GM19438 (cell line): ENCODE measurements around the gene CLECL1.
"Not testable (repeated sequence)": the region's sequence is repeated elsewhere in the genome, so short reads cannot be mapped to it uniquely, and the experiment has no call there.

Experiments used
- ATAC-seq: cut with Tn5 transposase; IDR thresholded peaks from one replicate; pipeline ENCODE4 v1.9.1; 2021; ENCODE audit warnings: low read depth; ENCODE audit not compliant: unreplicated experiment

The CLECL1 gene

GRCh38 chr12:9699269-9699897, 33.5 kb downstream of the CLECL1 start:
- ATAC-seq: no peak

- no peak for ATAC-seq
Observed at GRCh38 chr12:9698681-9699080, 34.2 kb downstream of the CLECL1 start.

- ATAC-seq: no peak
Observed at GRCh38 chr12:9697619-9698018, 35.3 kb downstream of the CLECL1 start.

DNA sequence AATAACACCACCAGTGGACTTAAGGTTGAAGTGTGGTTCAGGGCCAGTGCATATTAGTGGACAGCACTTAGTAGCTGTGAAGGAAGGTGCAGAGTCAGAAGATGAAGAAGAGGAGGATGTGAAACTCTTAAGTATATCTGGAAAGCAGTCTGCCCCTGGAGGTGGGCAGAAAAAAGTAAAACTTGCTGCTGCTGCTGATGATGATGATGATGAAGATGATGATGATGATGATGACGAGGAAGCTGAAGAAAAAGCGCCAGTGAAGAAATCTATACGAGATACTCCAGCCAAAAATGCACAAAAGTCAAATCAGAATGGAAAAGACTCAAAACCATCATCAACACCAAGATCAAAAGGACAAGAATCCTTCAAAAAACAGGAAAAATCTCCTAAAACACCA, 37.2 kb downstream of the CLECL1 start:
- not testable (repeated sequence) for ATAC-seq

- ATAC-seq: not testable (repeated sequence)
Observed at GRCh38 chr12:9695150-9695549, 37.7 kb downstream of the CLECL1 start.

DNA sequence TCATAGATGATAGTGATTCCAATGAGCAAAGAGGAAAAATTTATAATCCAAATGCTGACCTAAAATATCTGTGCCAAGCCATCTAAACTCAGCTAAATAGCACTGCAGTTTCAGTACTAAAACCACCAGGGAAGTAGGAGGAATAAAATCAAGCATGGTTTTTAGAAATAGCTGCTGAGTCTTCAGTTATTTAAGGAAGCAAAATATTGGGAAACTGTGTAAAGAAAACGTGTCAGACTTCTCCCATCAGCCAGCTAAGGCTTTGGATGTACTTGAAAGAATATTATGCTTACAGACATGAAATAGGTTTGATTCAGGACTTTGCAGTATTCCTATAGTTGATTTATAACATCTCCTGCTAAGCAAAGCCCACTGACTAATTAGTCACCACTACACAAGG, 38.7 kb downstream of the CLECL1 start:
- no peak for ATAC-seq

- ATAC-seq: no peak
Observed at GRCh38 chr12:9692909-9693308, 40.0 kb downstream of the CLECL1 start.

DNA sequence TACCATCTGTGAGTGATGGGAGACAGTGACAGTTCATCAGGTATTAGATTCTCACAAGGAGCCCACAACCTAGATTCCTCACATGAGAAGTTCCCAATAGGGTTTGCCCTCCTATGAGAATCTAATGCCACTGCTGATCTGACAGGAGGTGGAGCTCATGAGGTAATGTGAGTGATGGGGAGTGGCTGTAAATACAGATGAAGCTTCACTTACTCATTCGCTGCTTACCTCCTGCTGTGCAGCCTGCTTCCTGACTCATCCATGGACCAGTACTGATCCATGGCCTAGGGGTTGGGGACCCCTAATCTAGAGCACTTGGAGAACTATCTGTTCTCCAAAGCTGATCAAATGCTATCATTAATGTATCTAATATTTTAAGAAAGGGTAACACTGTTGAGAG, 45.7 kb downstream of the CLECL1 start:
- ATAC-seq: no peak

GRCh38 chr12:9685915-9686314, 47.0 kb downstream of the CLECL1 start:
- no peak for ATAC-seq

DNA sequence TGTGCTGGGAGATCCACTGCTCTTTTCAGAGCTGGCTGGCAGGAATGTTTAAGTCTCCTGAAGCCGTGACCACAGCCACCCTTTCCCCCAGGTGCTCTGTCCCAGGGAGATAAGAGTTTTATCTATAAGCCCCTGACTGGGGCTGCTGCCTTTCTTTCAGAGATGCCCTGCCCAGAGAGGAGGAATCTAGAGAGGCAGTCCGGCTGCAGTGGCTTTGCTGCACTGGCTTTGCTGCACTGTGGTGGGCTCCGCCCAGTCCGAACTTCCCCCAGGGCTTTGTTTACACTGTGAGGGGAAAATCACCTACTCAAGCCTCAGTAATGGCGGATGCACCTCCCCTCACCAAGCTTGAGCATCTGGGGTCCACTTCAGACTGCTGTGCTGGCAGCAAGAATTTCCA, 47.5 kb downstream of the CLECL1 start:
- not testable (repeated sequence) for ATAC-seq

- not testable (repeated sequence) for ATAC-seq
Observed at GRCh38 chr12:9682949-9683348, 49.9 kb downstream of the CLECL1 start.

DNA sequence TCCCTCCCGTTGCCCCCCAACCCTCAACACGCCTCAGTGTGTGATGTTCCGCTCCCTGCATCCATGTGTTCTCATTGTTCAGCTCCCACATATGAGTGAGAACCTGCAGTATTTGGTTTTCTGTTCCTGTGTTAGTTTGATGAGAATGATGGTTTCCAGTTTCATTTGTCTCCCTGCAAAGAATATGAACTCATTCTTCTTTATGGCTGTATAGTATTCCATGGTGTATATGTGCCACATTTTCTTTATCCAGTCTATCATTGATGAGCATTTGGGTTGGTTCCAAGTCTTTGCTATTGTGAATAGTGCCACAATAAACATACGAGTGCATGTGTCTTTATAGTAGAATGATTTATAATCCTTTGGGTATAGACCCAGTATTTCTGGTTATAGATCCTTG, 50.4 kb downstream of the CLECL1 start:
- ATAC-seq: not testable (repeated sequence)

DNA sequence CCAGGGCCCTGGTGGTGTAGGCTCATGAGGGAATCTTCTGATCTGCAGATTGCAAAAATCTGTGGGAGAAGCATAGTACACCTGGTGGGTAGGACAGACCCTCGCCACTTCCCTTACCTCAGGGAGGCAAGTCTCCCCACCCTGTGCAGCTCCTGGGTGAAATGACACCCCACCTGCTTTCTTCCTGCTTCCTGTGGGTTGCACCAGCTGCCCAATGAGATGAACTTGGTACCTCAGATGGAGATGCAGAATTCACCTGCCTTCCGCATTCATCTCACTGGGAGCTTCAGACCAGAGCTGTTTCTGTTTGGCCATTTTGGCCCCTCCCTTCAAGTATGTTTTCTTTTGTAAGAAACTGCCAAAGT, 58.7 kb downstream of the CLECL1 start:
- ATAC-seq: no peak

GRCh38 chr12:9673404-9674225, 59.3 kb downstream of the CLECL1 start:
- ATAC-seq: no peak
